Measurements from ENCODE around the gene APMAP. TPM values are rescaled to one million over a fixed set of nuclear protein-coding genes. Genes with fewer than 3 reads are reported as not detected.

Gene APMAP
- total RNA-seq, 1 donor from 2014 or later: 81.3 TPM

DNA sequence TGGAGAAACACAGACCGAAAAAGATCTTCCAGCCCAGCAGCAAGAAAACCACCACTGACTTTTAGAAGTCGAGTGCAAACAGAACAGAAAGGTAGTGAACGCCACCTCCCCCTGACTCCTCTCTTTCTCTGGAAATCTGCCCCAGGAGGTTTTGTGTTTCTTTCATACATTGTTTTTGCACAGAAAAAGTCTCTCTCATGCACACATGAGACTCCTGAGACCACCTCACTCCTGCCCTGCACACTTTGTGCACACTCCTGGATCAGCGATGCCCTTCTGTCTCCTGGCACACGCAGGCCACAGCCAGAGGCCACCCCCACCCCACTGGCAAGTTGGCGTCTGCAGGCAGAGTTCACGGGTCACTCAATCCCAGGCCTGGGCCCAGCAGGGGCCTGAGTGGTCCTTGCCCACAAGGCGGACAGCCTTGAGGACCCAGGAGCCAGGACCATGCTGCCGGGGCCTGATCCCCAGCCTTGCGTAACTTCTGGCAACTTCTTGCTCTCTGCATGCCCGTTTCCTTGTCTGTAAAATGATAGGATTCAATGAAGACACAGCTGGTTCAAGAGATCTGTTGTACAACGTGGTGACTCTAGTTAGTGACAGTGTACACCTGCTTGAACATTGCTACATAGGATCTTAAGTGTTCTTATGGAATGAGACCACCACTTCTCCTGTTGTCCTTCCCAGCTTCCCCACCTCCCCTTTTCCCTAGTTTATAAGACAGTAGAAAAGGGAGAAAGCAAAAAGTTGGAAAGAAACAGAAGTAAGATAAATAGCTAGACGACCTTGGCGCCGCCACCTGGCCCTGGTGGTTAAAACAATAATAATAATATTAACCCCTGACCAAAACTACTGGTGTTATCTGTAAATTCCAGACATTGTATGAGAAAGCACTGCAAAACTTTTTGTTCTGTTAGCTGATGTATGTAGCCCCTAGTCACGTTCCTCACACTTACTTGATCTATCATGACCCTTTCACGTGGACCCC is 73.7 kb downstream of the APMAP start:
- H3K4me3 Mint-ChIP-seq (ENCODE audit: low read depth): no peak overlapping the region
- TF ChIP-seq, protein P1, sequence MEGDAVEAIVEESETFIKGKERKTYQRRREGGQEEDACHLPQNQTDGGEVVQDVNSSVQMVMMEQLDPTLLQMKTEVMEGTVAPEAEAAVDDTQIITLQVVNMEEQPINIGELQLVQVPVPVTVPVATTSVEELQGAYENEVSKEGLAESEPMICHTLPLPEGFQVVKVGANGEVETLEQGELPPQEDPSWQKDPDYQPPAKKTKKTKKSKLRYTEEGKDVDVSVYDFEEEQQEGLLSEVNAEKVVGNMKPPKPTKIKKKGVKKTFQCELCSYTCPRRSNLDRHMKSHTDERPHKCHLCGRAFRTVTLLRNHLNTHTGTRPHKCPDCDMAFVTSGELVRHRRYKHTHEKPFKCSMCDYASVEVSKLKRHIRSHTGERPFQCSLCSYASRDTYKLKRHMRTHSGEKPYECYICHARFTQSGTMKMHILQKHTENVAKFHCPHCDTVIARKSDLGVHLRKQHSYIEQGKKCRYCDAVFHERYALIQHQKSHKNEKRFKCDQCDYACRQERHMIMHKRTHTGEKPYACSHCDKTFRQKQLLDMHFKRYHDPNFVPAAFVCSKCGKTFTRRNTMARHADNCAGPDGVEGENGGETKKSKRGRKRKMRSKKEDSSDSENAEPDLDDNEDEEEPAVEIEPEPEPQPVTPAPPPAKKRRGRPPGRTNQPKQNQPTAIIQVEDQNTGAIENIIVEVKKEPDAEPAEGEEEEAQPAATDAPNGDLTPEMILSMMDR (IDR thresholded peaks at IDR 0.05; ENCODE audit: unreplicated experiment): no peak
- H3K27ac Mint-ChIP-seq: no peak overlapping the region
- peaks cover 8% of the 10 kb centered on the region for H3K27me3 Mint-ChIP-seq
- peaks cover 7% of the 10 kb centered on the region for H3K4me1 Mint-ChIP-seq (ENCODE audit: low read depth)
- no peak for DNase-seq (ENCODE audit: low spot score, unreplicated experiment)
- peaks cover 8% of the 10 kb centered on the region for H3K9me3 Mint-ChIP-seq (ENCODE audit: low read depth)
- H3K36me3 Mint-ChIP-seq (ENCODE audit: insufficient read depth): peaks cover 1% of the 10 kb centered on the region

GRCh38 chr20:24917797-24918578 is 74.6 kb downstream of the APMAP start:
- peaks cover 8% of the 10 kb centered on the region for H3K27me3 Mint-ChIP-seq
- no peak overlapping the region for H3K27ac Mint-ChIP-seq
- DNase-seq (ENCODE audit: low spot score, unreplicated experiment): peak; percentile 67
- H3K4me1 Mint-ChIP-seq (ENCODE audit: low read depth): peaks cover 7% of the 10 kb centered on the region
- H3K36me3 Mint-ChIP-seq (ENCODE audit: insufficient read depth): peaks cover 1% of the 10 kb centered on the region
- H3K4me3 Mint-ChIP-seq (ENCODE audit: low read depth): no peak overlapping the region
- TF ChIP-seq, protein P1 (IDR thresholded peaks at IDR 0.05; ENCODE audit: unreplicated experiment): peak; percentile 97
- peaks cover 8% of the 10 kb centered on the region for H3K9me3 Mint-ChIP-seq (ENCODE audit: low read depth)

DNA sequence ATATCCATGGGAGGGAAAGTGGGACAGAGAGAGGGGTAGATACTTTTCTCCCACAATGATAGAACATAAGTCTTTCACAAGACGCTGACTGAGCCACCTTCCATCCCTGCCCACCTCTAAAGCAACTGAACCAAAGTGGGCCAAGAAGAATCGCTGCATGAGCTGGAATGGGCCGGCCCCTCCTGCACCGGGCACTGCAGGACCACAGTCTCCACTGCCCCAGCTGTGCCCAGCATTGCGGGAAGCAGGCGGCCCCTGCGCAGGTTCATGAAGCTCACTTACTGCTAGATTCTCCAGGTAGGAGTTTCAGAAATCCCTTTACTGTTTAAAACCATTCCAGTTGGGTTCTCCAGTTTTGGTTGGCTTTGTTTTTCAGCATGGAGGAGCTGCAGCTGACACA is 75.5 kb downstream of the APMAP start:
- Mint-ChIP-seq H3K27ac (no peak overlapping the region), H3K4me1 (ENCODE audit: low read depth) (peaks cover 7% of the 10 kb centered on the region), H3K9me3 (ENCODE audit: low read depth) (peaks cover 8% of the 10 kb centered on the region), H3K36me3 (ENCODE audit: insufficient read depth) (peaks cover 1% of the 10 kb centered on the region), H3K4me3 (ENCODE audit: low read depth) (no peak overlapping the region), H3K27me3 (peaks cover 11% of the 10 kb centered on the region)
- TF ChIP-seq, protein P1 (IDR thresholded peaks at IDR 0.05; ENCODE audit: unreplicated experiment): no peak
- no peak for DNase-seq (ENCODE audit: low spot score, unreplicated experiment)

DNA sequence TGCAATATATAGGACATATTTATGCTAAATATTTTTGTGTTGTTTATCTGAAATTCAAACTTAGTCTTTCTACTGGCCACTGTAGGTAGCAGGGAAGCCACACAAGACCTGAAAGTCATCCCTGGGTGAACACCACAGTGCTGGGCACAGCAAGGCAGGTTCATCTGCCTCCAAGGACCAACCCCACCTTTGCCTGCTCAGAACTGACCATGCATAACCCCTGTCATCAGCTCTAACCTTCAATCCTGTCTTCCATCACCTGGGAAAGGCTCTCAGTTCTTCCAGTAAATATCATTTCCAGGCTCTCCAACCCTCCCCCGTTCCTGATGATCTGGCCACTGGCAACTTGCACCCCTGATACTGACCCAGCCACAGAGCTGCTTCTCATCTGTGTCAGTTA is 76.1 kb downstream of the APMAP start:
- peaks cover 11% of the 10 kb centered on the region for H3K27me3 Mint-ChIP-seq
- peaks cover 7% of the 10 kb centered on the region for H3K4me1 Mint-ChIP-seq (ENCODE audit: low read depth)
- no peak for DNase-seq (ENCODE audit: low spot score, unreplicated experiment)
- peaks cover 5% of the 10 kb centered on the region for H3K9me3 Mint-ChIP-seq (ENCODE audit: low read depth)
- H3K4me3 Mint-ChIP-seq (ENCODE audit: low read depth): no peak overlapping the region
- peaks cover under 1% of the 10 kb centered on the region for H3K36me3 Mint-ChIP-seq (ENCODE audit: insufficient read depth)
- TF ChIP-seq, protein P1 (IDR thresholded peaks at IDR 0.05; ENCODE audit: unreplicated experiment): no peak
- no peak overlapping the region for H3K27ac Mint-ChIP-seq

DNA sequence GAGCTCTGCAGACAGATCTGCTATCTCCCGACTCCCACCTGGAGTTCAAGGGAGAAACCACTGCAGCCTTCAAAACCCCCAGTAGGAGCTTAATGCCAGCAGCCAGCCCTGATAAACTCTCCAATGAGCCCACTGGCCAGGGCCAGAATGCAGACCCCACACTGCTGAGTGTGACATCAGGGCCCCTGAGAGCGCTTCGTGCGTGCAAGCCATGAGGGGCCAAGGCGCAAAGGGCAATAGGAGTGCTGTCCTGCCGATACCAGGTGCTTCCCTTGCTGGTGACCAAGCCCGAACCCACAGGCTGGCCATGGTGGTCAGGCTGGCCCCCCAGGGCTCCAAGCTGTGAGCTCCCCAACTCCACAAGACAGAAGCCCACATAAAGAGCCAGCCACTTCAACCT is 76.7 kb downstream of the APMAP start:
- peaks cover 7% of the 10 kb centered on the region for H3K4me1 Mint-ChIP-seq (ENCODE audit: low read depth)
- TF ChIP-seq, protein P1 (IDR thresholded peaks at IDR 0.05; ENCODE audit: unreplicated experiment): no peak
- DNase-seq (ENCODE audit: low spot score, unreplicated experiment): no peak
- peaks cover 11% of the 10 kb centered on the region for H3K27me3 Mint-ChIP-seq
- no peak overlapping the region for H3K4me3 Mint-ChIP-seq (ENCODE audit: low read depth)
- no peaks in the 10 kb centered on the region for H3K36me3 Mint-ChIP-seq (ENCODE audit: insufficient read depth)
- H3K9me3 Mint-ChIP-seq (ENCODE audit: low read depth): no peaks in the 10 kb centered on the region
- H3K27ac Mint-ChIP-seq: no peak overlapping the region
